Measurements from ENCODE around the gene VPREB3. TPM values are rescaled to one million over a fixed set of nuclear protein-coding genes. Genes with fewer than 3 reads are reported as not detected.
"Not testable (repeated sequence)": the region's sequence is repeated elsewhere in the genome, so short reads cannot be mapped to it uniquely, and the experiment has no call there.

The VPREB3 gene
- total RNA-seq, 1 donor from 2014 or later, result not detected

- Mint-ChIP-seq H3K4me1 (ENCODE audit: unreplicated experiment) (peaks cover 3% of the 10 kb centered on the region), H3K27me3 (ENCODE audit: unreplicated experiment) (no peaks in the 10 kb centered on the region), H3K27ac (ENCODE audit: unreplicated experiment) (no peak overlapping the region), H3K36me3 (ENCODE audit: unreplicated experiment) (peaks cover 22% of the 10 kb centered on the region), H3K9me3 (ENCODE audit: unreplicated experiment) (no peaks in the 10 kb centered on the region), H3K4me3 (ENCODE audit: unreplicated experiment) (no peak overlapping the region)
- no peak for TF ChIP-seq CTCF (IDR thresholded peaks at IDR 0.05)
- no peak for DNase-seq (ENCODE audit: extremely low spot score, unreplicated experiment)
Observed at GRCh38 chr22:23742505-23743264, 11.5 kb downstream of the VPREB3 start.

DNA sequence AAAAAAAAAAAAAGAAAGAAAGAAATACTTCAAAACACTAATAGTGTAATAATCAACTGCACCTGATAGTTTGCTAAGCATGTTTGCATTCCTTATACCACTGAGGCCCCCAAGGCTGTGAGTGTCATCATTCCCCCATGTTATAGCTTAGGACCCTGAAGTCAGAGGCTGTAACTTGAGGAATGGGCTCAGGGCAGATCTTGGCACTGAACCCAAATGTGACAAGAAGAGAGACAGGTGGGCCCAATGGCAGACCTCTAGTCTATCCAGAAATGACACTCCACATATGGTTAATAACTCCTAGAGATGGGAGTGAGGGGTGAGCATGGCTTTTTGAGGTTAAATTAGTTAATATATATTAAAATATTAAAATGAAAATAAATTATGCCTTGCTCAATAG, 16.5 kb downstream of the VPREB3 start:
- Mint-ChIP-seq H3K27me3 (ENCODE audit: unreplicated experiment) (no peaks in the 10 kb centered on the region), H3K9me3 (ENCODE audit: unreplicated experiment) (no peaks in the 10 kb centered on the region), H3K27ac (ENCODE audit: unreplicated experiment) (no peak overlapping the region), H3K4me1 (ENCODE audit: unreplicated experiment) (no peaks in the 10 kb centered on the region), H3K4me3 (ENCODE audit: unreplicated experiment) (no peak overlapping the region), H3K36me3 (ENCODE audit: unreplicated experiment) (peaks cover 2% of the 10 kb centered on the region)
- DNase-seq (ENCODE audit: extremely low spot score, unreplicated experiment), result no peak
- TF ChIP-seq CTCF (IDR thresholded peaks at IDR 0.05), result no peak

DNA sequence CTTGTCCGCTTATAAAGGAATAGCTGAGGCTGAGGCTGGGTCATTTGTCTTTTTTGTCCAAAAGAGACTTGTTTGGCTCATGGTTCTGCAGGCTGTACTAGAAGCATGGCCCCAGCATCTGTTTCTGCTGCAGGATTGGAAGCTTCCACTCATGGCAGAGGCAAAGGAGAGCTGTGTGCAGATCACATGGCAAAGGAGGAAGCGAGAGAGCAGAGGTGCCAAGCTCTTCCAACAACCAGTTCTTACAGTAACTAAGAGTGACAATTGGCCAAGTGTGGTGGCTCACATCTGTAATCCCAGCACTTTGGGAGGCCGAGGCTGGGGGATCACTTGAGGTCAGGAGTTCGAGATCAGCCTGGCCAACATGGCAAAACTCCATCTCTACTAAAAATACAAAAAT, 26.1 kb downstream of the VPREB3 start:
- H3K4me3 Mint-ChIP-seq (ENCODE audit: unreplicated experiment); H3K4me1 Mint-ChIP-seq (ENCODE audit: unreplicated experiment); H3K27me3 Mint-ChIP-seq (ENCODE audit: unreplicated experiment); H3K36me3 Mint-ChIP-seq (ENCODE audit: unreplicated experiment); H3K27ac Mint-ChIP-seq (ENCODE audit: unreplicated experiment); DNase-seq (ENCODE audit: extremely low spot score, unreplicated experiment); H3K9me3 Mint-ChIP-seq (ENCODE audit: unreplicated experiment): not testable (repeated sequence)

- no peak overlapping the region for H3K27ac Mint-ChIP-seq (ENCODE audit: unreplicated experiment)
- H3K4me1 Mint-ChIP-seq (ENCODE audit: unreplicated experiment), result no peaks in the 10 kb centered on the region
- no peak overlapping the region for H3K4me3 Mint-ChIP-seq (ENCODE audit: unreplicated experiment)
- no peak for TF ChIP-seq CTCF (IDR thresholded peaks at IDR 0.05)
- H3K36me3 Mint-ChIP-seq (ENCODE audit: unreplicated experiment), result no peaks in the 10 kb centered on the region
- no peak for DNase-seq (ENCODE audit: extremely low spot score, unreplicated experiment)
- H3K9me3 Mint-ChIP-seq (ENCODE audit: unreplicated experiment), result no peaks in the 10 kb centered on the region
- H3K27me3 Mint-ChIP-seq (ENCODE audit: unreplicated experiment), result peaks cover 7% of the 10 kb centered on the region
Observed at GRCh38 chr22:23722724-23723123, 31.5 kb downstream of the VPREB3 start.

- no peak for DNase-seq (ENCODE audit: extremely low spot score, unreplicated experiment)
- H3K36me3 Mint-ChIP-seq (ENCODE audit: unreplicated experiment), result no peaks in the 10 kb centered on the region
- H3K9me3 Mint-ChIP-seq (ENCODE audit: unreplicated experiment), result no peaks in the 10 kb centered on the region
- H3K4me3 Mint-ChIP-seq (ENCODE audit: unreplicated experiment), result no peak overlapping the region
- peaks cover 2% of the 10 kb centered on the region for H3K4me1 Mint-ChIP-seq (ENCODE audit: unreplicated experiment)
- TF ChIP-seq CTCF (IDR thresholded peaks at IDR 0.05), result no peak
- peaks cover 7% of the 10 kb centered on the region for H3K27me3 Mint-ChIP-seq (ENCODE audit: unreplicated experiment)
- H3K27ac Mint-ChIP-seq (ENCODE audit: unreplicated experiment), result no peak overlapping the region
Observed at GRCh38 chr22:23722160-23722559, 32.1 kb downstream of the VPREB3 start.
